ENCODE data around the gene FOXJ2. TPM values are rescaled to one million over a fixed set of nuclear protein-coding genes. Genes with fewer than 3 reads are reported as not detected.
A peak's percentile ranks its signal among the peaks of the same experiment; 100 is the strongest.

The FOXJ2 gene
- total RNA-seq, 1 experiment from 2014 or later, result 19.7 TPM

DNA sequence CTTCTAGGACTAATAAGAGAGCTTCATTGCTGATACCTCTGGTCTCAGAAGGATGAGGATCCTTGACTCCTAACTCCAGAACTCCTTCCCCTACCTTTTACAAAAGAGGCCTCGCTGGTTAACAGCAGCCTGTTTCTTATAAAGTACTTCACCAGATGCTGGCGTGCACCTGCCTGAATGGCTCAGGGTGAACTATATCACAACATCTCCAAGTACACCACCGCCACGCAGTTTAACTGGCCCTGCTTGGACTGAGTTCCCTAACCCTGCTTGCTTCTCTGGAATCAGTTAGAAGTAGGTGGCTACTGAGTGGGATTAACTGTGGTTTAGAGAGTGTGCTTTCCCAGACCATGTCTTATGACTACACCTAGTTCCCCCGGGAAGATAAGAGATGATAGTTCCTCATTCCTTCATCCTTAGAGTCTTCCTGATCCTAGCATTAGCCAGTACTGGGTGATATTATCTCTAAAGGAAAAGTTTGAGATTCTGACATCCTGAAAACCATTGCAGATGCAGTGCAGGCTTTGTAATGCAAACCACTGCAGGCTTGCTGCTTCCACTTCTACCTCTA is 3.0 kb downstream of the FOXJ2 start:
- intact Hi-C loops (cut with micrococcal nuclease), result no loop called here
- Mint-ChIP-seq H3K4me1 (ENCODE audit: insufficient read depth, unreplicated experiment) (peaks cover 54% of the 10 kb centered on the region), H3K27ac (ENCODE audit: low read depth, unreplicated experiment) (peak overlapping the region; percentile 89), H3K27me3 (ENCODE audit: insufficient read depth, unreplicated experiment) (no peaks in the 10 kb centered on the region), H3K36me3 (ENCODE audit: insufficient read depth, unreplicated experiment) (peaks cover 7% of the 10 kb centered on the region), H3K4me3 (ENCODE audit: unreplicated experiment) (peak overlapping the region; percentile 78), H3K9me3 (ENCODE audit: unreplicated experiment) (no peaks in the 10 kb centered on the region)
- TF ChIP-seq, protein P1, sequence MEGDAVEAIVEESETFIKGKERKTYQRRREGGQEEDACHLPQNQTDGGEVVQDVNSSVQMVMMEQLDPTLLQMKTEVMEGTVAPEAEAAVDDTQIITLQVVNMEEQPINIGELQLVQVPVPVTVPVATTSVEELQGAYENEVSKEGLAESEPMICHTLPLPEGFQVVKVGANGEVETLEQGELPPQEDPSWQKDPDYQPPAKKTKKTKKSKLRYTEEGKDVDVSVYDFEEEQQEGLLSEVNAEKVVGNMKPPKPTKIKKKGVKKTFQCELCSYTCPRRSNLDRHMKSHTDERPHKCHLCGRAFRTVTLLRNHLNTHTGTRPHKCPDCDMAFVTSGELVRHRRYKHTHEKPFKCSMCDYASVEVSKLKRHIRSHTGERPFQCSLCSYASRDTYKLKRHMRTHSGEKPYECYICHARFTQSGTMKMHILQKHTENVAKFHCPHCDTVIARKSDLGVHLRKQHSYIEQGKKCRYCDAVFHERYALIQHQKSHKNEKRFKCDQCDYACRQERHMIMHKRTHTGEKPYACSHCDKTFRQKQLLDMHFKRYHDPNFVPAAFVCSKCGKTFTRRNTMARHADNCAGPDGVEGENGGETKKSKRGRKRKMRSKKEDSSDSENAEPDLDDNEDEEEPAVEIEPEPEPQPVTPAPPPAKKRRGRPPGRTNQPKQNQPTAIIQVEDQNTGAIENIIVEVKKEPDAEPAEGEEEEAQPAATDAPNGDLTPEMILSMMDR (IDR thresholded peaks at IDR 0.05; ENCODE audit: unreplicated experiment), result no peak
- CTCF ChIA-PET, result interaction anchor here (0.5 to 2.9 kb wide), 4 partner anchors 10 to 355 kb away, joined by 3 to 17 read pairs (median 6); no protein-coding TSS in a partner anchor
- DNase-seq (ENCODE audit: unreplicated experiment), result no peak
- POLR2A ChIA-PET, result interaction anchor here (0.6 to 1.0 kb wide), 3 partner anchors 43 to 102 kb away, joined by 3 read pairs; no protein-coding TSS in a partner anchor
- no TSS peak for BruUV-seq (replicated peaks)

DNA sequence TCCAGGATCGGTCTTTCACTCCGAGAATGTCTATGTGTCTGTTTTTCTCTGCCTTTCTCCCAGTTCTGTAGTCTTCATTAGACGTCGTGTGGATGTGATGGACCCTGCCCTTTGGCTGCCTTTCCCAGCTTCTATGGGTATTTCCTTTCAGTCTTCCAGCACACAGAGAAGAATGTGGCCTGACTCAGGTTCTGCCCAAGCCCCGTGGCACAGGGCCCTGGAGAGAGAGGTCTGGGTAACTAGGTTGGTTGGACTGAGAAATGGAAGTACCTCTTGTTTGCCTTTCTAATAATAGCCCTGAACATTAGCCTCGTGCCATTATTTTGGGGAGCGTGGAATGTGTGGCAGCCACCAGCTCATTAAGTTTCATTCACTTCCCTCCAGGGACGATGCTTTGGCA is 3.8 kb downstream of the FOXJ2 start:
- peaks cover 54% of the 10 kb centered on the region for H3K4me1 Mint-ChIP-seq (ENCODE audit: insufficient read depth, unreplicated experiment)
- CTCF ChIA-PET, result interaction anchor here (0.7 to 1.8 kb wide), 2 partner anchors 10 to 13 kb away, joined by 7 to 9 read pairs; no protein-coding TSS in a partner anchor
- TF ChIP-seq, protein P1 (IDR thresholded peaks at IDR 0.05; ENCODE audit: unreplicated experiment), result no peak
- DNase-seq (ENCODE audit: unreplicated experiment), result no peak
- H3K4me3 Mint-ChIP-seq (ENCODE audit: unreplicated experiment), result no peak overlapping the region
- POLR2A ChIA-PET, result interaction anchor here (0.7 to 1.1 kb wide), 3 partner anchors 42 to 71 kb away, joined by 3 read pairs; no protein-coding TSS in a partner anchor
- no peak overlapping the region for H3K27ac Mint-ChIP-seq (ENCODE audit: low read depth, unreplicated experiment)
- no TSS peak for BruUV-seq (replicated peaks)
- peaks cover 16% of the 10 kb centered on the region for H3K36me3 Mint-ChIP-seq (ENCODE audit: insufficient read depth, unreplicated experiment)
- intact Hi-C loops (cut with micrococcal nuclease), result no loop called here
- H3K27me3 Mint-ChIP-seq (ENCODE audit: insufficient read depth, unreplicated experiment), result no peaks in the 10 kb centered on the region
- H3K9me3 Mint-ChIP-seq (ENCODE audit: unreplicated experiment), result no peaks in the 10 kb centered on the region

DNA sequence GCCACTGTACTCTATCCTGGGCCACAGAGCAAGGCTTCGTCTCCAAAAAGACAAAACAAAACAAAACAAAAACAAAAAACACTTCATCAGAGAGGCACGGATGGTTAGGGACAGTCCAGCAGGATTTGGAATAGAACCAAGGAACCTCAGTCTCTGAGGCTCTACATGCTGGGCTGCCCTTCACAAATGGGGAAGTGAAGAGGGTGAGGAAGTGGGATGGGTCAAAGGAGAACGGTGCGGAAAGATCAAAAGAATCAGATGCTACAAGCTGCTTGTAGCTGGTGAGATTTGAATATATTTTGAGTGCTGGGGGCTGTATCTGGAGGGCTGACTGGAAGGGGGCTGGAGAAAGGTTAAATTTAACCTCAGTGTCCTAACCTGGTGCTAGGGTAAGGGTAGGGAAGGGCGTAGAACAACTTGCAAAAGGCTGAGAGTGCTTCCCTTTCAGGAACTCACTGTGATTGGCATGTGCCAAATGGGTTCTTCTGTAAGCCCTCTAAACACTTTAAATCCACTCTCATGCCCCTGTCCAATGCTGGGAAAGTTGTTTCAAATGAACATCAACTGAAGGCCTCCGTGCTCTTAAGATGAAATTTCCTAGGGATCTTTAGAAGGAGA is 4.6 kb downstream of the FOXJ2 start:
- H3K27ac Mint-ChIP-seq (ENCODE audit: low read depth, unreplicated experiment), result no peak overlapping the region
- TF ChIP-seq, protein P1 (IDR thresholded peaks at IDR 0.05; ENCODE audit: unreplicated experiment), result no peak
- H3K4me3 Mint-ChIP-seq (ENCODE audit: unreplicated experiment), result no peak overlapping the region
- intact Hi-C loops (cut with micrococcal nuclease), result no loop called here
- H3K9me3 Mint-ChIP-seq (ENCODE audit: unreplicated experiment), result no peaks in the 10 kb centered on the region
- H3K36me3 Mint-ChIP-seq (ENCODE audit: insufficient read depth, unreplicated experiment), result peaks cover 23% of the 10 kb centered on the region
- H3K4me1 Mint-ChIP-seq (ENCODE audit: insufficient read depth, unreplicated experiment), result peaks cover 54% of the 10 kb centered on the region
- POLR2A ChIA-PET, result interaction anchor here (1.1 to 2.4 kb wide), 4 partner anchors 10 to 46 kb away, joined by 3 to 15 read pairs (median 7); no protein-coding TSS in a partner anchor
- H3K27me3 Mint-ChIP-seq (ENCODE audit: insufficient read depth, unreplicated experiment), result no peaks in the 10 kb centered on the region
- CTCF ChIA-PET, result interaction anchor here (0.6 to 2.3 kb wide), 5 partner anchors 9 to 67 kb away, joined by 3 to 17 read pairs (median 7); no protein-coding TSS in a partner anchor
- no TSS peak for BruUV-seq (replicated peaks)
- no peak for DNase-seq (ENCODE audit: unreplicated experiment)

DNA sequence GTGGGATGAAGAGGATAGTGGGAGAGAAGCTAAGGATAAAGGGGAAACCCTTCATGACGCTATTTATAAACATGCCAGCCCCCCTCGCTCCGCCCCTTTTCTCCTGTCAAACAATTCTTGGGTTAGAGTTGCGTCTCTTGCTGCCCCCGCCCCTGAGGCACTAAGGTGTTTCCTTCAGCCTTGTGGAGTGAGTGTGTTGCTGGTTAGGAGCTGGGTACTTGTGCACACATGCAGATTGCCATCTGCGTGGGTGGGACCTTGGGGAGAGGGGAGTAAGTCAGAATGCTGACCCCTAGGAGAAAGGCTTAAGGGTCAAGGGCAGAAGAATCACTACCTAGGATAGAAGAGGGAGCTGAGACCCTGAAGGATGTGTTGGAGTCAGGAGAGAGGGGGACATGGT is 5.4 kb downstream of the FOXJ2 start:
- H3K9me3 Mint-ChIP-seq (ENCODE audit: unreplicated experiment), result no peaks in the 10 kb centered on the region
- peaks cover 54% of the 10 kb centered on the region for H3K4me1 Mint-ChIP-seq (ENCODE audit: insufficient read depth, unreplicated experiment)
- ChIA-PET POLR2A (interaction anchor here (0.7 to 2.4 kb wide), 4 partner anchors 11 to 42 kb away, joined by 3 to 15 read pairs (median 7); no protein-coding TSS in a partner anchor), CTCF (interaction anchor here (0.6 to 2.3 kb wide), 8 partner anchors 8 to 897 kb away, joined by 3 to 17 read pairs (median 4); partner anchors contain the start of gene CLEC4D)
- no TSS peak for BruUV-seq (replicated peaks)
- intact Hi-C loops (cut with micrococcal nuclease), result no loop called here
- TF ChIP-seq, protein P1 (IDR thresholded peaks at IDR 0.05; ENCODE audit: unreplicated experiment), result no peak
- peak; percentile 28 for DNase-seq (ENCODE audit: unreplicated experiment)
- peak overlapping the region; percentile 61 for H3K27ac Mint-ChIP-seq (ENCODE audit: low read depth, unreplicated experiment)
- H3K27me3 Mint-ChIP-seq (ENCODE audit: insufficient read depth, unreplicated experiment), result no peaks in the 10 kb centered on the region
- H3K36me3 Mint-ChIP-seq (ENCODE audit: insufficient read depth, unreplicated experiment), result peaks cover 31% of the 10 kb centered on the region
- peak overlapping the region; percentile 54 for H3K4me3 Mint-ChIP-seq (ENCODE audit: unreplicated experiment)

Data from MCF 10A (cell line).